ENCODE data around the gene ARHGAP15.

Gene ARHGAP15

DNA sequence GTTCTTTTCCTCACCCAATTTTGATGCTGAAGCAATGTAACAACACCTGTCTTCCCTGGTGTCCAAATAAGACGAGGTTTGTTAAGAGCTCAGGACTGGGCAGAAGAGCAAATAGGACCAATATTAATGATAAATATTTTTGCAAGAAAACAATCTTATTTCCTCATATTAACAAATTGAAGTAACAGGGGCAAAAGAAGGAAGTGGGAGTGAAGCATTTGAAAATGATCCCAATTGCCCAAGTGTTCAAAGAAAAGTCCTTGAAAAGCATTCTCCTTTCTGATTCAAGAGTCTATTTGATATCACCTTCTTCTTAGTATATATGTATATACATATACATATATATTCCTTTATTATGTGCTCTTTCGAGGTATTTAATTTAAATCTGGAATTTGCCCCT lies 418.8 kb downstream of the ARHGAP15 start:
- H3K27me3 ChIP-seq (ENCODE audit: insufficient read depth, low read depth), result no peaks in the 10 kb centered on the region
- H3K79me2 ChIP-seq (ENCODE audit: insufficient read depth, low read depth), result no peaks in the 10 kb centered on the region
- TF ChIP-seq, protein P1, sequence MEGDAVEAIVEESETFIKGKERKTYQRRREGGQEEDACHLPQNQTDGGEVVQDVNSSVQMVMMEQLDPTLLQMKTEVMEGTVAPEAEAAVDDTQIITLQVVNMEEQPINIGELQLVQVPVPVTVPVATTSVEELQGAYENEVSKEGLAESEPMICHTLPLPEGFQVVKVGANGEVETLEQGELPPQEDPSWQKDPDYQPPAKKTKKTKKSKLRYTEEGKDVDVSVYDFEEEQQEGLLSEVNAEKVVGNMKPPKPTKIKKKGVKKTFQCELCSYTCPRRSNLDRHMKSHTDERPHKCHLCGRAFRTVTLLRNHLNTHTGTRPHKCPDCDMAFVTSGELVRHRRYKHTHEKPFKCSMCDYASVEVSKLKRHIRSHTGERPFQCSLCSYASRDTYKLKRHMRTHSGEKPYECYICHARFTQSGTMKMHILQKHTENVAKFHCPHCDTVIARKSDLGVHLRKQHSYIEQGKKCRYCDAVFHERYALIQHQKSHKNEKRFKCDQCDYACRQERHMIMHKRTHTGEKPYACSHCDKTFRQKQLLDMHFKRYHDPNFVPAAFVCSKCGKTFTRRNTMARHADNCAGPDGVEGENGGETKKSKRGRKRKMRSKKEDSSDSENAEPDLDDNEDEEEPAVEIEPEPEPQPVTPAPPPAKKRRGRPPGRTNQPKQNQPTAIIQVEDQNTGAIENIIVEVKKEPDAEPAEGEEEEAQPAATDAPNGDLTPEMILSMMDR (conservative IDR thresholded peaks at IDR 0.05; ENCODE audit: low read depth, low read length), result no peak
- no peak overlapping the region for H3K4me2 ChIP-seq
- no peaks in the 10 kb centered on the region for H3K4me1 ChIP-seq (ENCODE audit: low read depth, poor library complexity, severe bottlenecking)
- H3K27ac ChIP-seq, result no peak overlapping the region
- no peak overlapping the region for H3K9ac ChIP-seq
- no peaks in the 10 kb centered on the region for H4K20me1 ChIP-seq (ENCODE audit: insufficient read depth)
- H3K4me3 ChIP-seq (IDR thresholded peaks at IDR 0.05; ENCODE audit: insufficient read depth, low read depth, low read length), result no peak overlapping the region
- H2AFZ ChIP-seq (ENCODE audit: low read depth), result no peak overlapping the region
- no peaks in the 10 kb centered on the region for H3K36me3 ChIP-seq (ENCODE audit: insufficient read depth)

DNA sequence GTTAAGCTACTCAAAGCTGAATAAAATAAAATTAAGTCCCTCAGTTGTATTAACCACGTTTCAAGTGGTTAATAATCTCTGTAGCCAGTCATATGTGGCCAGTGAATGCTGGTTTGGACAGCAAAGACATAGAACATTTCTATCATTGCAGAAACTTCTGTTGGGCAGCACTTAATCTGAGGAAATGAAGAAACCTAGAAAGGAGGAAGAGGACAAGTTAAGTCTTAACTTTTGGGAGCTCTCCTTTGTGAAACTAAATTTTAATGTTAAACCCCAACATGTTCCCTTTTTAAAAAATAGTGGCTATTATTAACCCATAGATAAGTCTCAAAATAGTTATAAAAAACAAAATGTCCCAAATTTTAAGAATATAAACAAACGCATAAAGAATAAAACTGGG lies 421.3 kb downstream of the ARHGAP15 start:
- Histone ChIP-seq H3K27ac (no peak overlapping the region), H3K4me2 (no peak overlapping the region), H3K79me2 (ENCODE audit: insufficient read depth, low read depth) (no peaks in the 10 kb centered on the region), H3K36me3 (ENCODE audit: insufficient read depth) (no peaks in the 10 kb centered on the region), H4K20me1 (ENCODE audit: insufficient read depth) (no peaks in the 10 kb centered on the region), H3K4me3 (IDR thresholded peaks at IDR 0.05; ENCODE audit: insufficient read depth, low read depth, low read length) (no peak overlapping the region), H3K27me3 (ENCODE audit: insufficient read depth, low read depth) (no peaks in the 10 kb centered on the region), H3K4me1 (ENCODE audit: low read depth, poor library complexity, severe bottlenecking) (no peaks in the 10 kb centered on the region), H2AFZ (ENCODE audit: low read depth) (no peak overlapping the region), H3K9ac (no peak overlapping the region)
- TF ChIP-seq, protein P1 (conservative IDR thresholded peaks at IDR 0.05; ENCODE audit: low read depth, low read length), result no peak

DNA sequence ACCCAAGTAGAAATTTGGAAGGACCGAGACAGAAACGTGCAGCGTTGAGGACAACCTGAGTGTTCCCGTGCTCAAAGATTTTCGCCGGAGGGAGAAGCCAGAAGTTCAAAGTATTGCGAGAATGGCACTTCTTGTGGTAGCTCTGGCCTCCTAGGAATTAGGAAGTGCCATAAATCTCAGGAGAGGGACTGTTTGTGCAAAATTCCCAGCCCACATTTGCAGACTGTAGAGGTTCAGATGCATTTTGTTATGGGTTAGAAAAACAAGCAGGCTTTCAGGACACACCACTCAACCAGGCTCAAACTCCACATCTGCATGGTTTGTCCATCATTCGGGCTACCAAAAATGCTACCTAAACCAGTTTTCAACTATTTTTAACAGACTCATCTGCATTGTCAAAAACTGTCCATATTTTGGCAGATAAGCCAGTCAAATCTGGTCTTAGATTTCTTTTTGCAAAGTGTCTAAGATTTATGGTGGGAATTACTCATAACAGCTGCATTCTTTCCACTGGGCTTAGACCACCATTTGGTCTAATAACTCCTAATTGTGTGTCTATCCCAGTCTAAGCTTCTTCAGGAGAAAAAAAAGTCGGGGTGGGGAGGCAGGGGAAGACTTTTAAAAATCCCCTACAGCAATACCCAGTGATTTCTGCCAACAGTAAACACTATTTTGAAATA lies 422.9 kb downstream of the ARHGAP15 start:
- Histone ChIP-seq H3K4me3 (IDR thresholded peaks at IDR 0.05; ENCODE audit: insufficient read depth, low read depth, low read length) (no peak overlapping the region), H3K36me3 (ENCODE audit: insufficient read depth) (no peaks in the 10 kb centered on the region), H3K27ac (no peak overlapping the region)

DNA sequence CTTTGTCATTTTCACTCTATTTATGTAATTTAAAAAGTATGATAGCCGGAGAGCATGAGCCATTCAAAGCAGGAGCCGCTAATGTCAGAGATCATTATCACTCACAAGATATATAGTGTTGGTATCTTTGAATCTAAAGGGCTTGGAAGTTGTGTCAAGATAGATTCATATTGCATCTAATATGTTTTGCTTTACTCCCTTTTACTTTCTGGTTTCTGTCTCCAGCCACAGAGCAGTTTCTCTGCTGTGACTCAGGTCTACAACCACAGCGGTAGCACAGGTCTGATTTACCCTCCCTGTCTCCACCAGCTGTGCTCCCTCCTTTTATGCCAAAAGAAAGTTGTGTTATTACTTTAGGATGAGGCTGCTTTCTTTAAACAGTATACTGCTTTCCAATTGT lies 424.0 kb downstream of the ARHGAP15 start:
- no peak overlapping the region for H3K4me2 ChIP-seq
- H3K27ac ChIP-seq, result no peak overlapping the region
- H3K36me3 ChIP-seq (ENCODE audit: insufficient read depth), result no peaks in the 10 kb centered on the region
- H3K4me1 ChIP-seq (ENCODE audit: low read depth, poor library complexity, severe bottlenecking), result no peaks in the 10 kb centered on the region
- H2AFZ ChIP-seq (ENCODE audit: low read depth), result no peak overlapping the region
- no peak overlapping the region for H3K4me3 ChIP-seq (IDR thresholded peaks at IDR 0.05; ENCODE audit: insufficient read depth, low read depth, low read length)
- H3K27me3 ChIP-seq (ENCODE audit: insufficient read depth, low read depth), result no peaks in the 10 kb centered on the region
- TF ChIP-seq, protein P1 (conservative IDR thresholded peaks at IDR 0.05; ENCODE audit: low read depth, low read length), result no peak
- H3K79me2 ChIP-seq (ENCODE audit: insufficient read depth, low read depth), result no peaks in the 10 kb centered on the region
- no peaks in the 10 kb centered on the region for H4K20me1 ChIP-seq (ENCODE audit: insufficient read depth)
- no peak overlapping the region for H3K9ac ChIP-seq

More for the DNA sequence above, 422.9 kb downstream of the ARHGAP15 start:
- Histone ChIP-seq H3K4me1 (ENCODE audit: low read depth, poor library complexity, severe bottlenecking) (no peaks in the 10 kb centered on the region), H3K79me2 (ENCODE audit: insufficient read depth, low read depth) (no peaks in the 10 kb centered on the region), H3K4me2 (no peak overlapping the region), H3K9ac (no peak overlapping the region), H3K27me3 (ENCODE audit: insufficient read depth, low read depth) (no peaks in the 10 kb centered on the region), H4K20me1 (ENCODE audit: insufficient read depth) (no peaks in the 10 kb centered on the region), H2AFZ (ENCODE audit: low read depth) (no peak overlapping the region)
- TF ChIP-seq, protein P1 (conservative IDR thresholded peaks at IDR 0.05; ENCODE audit: low read depth, low read length), result no peak

All from KMS-11 (cell line).